ENCODE results near the gene FRMD4A. TPM values are rescaled to one million over a fixed set of nuclear protein-coding genes. Genes with fewer than 3 reads are reported as not detected.

Gene FRMD4A
- total and polyA plus RNA-seq, 10 of the 15 experiments (the other 5 are each of a cell fraction or from before 2014, with no cell fraction given) = 17.8 to 75.2 (median 39.1) TPM

DNA sequence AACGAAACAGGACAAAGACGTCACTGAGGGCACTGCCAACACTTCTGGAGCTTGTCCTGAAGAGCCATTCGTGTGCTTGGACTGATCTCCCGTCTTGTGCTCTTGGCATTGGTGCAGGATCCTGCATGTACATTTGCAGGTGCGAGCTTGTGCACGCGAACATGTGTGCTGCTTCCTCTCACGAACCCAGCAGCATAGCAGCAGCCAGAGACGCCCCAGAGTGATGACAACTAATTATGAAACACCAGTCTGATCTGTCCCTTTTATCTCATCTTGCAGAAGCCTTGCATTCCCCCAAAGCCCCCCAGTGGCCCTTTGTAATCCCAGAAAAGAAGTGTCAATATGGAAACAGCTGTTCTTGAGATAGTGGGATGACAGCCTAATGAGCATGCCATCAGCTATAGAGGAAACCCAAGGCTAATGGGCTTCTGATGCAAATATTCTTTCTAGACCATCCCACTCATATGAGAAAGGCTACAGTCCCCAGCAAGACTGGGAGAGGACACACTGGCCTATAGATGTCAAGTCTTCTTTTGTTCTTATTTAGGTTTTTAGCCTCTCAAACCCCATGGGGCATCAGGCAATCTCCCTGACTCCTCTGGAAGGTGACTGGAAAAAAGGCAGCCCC is 310.6 kb downstream of the FRMD4A start (continued):
- TF ChIP-seq ZNF207 (IDR thresholded peaks at IDR 0.05; ENCODE audit: borderline replicate concordance) (no peak), ATF7 (IDR thresholded peaks at IDR 0.05; ENCODE audit: low read depth) (0 out of 2 replicates have a peak, but pooled peaks have one; percentile 28), PML (IDR thresholded peaks at IDR 0.05; ENCODE audit: low read length) (no peak), LARP7 (IDR thresholded peaks at IDR 0.05) (no peak), RUNX3 (IDR thresholded peaks at IDR 0.05; ENCODE audit: low read length) (no peak), SRF (IDR thresholded peaks at IDR 0.05; ENCODE audit: low read depth in 2 of 2, low read length in 2 of 2) (no peak), STAT3 (IDR thresholded peaks at IDR 0.05; ENCODE audit: low read depth, low read length) (no peak), HDAC6 (IDR thresholded peaks at IDR 0.05; ENCODE audit: unreplicated experiment) (no peak), TCF12 (IDR thresholded peaks at IDR 0.05; ENCODE audit: low read depth, low read length) (peak; percentile 52; the same call in 1 of the 2 replicates), NFYB (IDR thresholded peaks at IDR 0.05; ENCODE audit: insufficient read depth, low read depth, low read length) (no peak), NFYA (IDR thresholded peaks at IDR 0.05; ENCODE audit: borderline replicate concordance, low read depth, low read length) (no peak), MEF2B (IDR thresholded peaks at IDR 0.05; ENCODE audit: partially characterized antibody, poor library complexity, severe bottlenecking) (no peak), ASH2L (IDR thresholded peaks at IDR 0.05; ENCODE audit: borderline replicate concordance, low read depth) (no peak), SMARCA5 (IDR thresholded peaks at IDR 0.05) (no peak), SUPT20H (IDR thresholded peaks at IDR 0.05; ENCODE audit: borderline replicate concordance, control insufficient read depth, low read depth, low read length) (no peak), SMAD1 (IDR thresholded peaks at IDR 0.05; ENCODE audit: low read depth, partially characterized antibody) (no peak)
- TF ChIP-seq, protein P1, sequence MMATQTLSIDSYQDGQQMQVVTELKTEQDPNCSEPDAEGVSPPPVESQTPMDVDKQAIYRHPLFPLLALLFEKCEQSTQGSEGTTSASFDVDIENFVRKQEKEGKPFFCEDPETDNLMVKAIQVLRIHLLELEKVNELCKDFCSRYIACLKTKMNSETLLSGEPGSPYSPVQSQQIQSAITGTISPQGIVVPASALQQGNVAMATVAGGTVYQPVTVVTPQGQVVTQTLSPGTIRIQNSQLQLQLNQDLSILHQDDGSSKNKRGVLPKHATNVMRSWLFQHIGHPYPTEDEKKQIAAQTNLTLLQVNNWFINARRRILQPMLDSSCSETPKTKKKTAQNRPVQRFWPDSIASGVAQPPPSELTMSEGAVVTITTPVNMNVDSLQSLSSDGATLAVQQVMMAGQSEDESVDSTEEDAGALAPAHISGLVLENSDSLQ (IDR thresholded peaks at IDR 0.05) = no peak
- TF ChIP-seq, protein P2, sequence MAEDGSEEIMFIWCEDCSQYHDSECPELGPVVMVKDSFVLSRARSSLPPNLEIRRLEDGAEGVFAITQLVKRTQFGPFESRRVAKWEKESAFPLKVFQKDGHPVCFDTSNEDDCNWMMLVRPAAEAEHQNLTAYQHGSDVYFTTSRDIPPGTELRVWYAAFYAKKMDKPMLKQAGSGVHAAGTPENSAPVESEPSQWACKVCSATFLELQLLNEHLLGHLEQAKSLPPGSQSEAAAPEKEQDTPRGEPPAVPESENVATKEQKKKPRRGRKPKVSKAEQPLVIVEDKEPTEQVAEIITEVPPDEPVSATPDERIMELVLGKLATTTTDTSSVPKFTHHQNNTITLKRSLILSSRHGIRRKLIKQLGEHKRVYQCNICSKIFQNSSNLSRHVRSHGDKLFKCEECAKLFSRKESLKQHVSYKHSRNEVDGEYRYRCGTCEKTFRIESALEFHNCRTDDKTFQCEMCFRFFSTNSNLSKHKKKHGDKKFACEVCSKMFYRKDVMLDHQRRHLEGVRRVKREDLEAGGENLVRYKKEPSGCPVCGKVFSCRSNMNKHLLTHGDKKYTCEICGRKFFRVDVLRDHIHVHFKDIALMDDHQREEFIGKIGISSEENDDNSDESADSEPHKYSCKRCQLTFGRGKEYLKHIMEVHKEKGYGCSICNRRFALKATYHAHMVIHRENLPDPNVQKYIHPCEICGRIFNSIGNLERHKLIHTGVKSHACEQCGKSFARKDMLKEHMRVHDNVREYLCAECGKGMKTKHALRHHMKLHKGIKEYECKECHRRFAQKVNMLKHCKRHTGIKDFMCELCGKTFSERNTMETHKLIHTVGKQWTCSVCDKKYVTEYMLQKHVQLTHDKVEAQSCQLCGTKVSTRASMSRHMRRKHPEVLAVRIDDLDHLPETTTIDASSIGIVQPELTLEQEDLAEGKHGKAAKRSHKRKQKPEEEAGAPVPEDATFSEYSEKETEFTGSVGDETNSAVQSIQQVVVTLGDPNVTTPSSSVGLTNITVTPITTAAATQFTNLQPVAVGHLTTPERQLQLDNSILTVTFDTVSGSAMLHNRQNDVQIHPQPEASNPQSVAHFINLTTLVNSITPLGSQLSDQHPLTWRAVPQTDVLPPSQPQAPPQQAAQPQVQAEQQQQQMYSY (CRISPR knock-in tag; IDR thresholded peaks at IDR 0.05) = no peak
- TF ChIP-seq, protein P3, sequence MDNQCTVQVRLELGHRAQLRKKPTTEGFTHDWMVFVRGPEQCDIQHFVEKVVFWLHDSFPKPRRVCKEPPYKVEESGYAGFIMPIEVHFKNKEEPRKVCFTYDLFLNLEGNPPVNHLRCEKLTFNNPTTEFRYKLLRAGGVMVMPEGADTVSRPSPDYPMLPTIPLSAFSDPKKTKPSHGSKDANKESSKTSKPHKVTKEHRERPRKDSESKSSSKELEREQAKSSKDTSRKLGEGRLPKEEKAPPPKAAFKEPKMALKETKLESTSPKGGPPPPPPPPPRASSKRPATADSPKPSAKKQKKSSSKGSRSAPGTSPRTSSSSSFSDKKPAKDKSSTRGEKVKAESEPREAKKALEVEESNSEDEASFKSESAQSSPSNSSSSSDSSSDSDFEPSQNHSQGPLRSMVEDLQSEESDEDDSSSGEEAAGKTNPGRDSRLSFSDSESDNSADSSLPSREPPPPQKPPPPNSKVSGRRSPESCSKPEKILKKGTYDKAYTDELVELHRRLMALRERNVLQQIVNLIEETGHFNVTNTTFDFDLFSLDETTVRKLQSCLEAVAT (IDR thresholded peaks at IDR 0.05) = peak; percentile 34; the same call in 1 of the 2 replicates
- TF ChIP-seq, protein P4, sequence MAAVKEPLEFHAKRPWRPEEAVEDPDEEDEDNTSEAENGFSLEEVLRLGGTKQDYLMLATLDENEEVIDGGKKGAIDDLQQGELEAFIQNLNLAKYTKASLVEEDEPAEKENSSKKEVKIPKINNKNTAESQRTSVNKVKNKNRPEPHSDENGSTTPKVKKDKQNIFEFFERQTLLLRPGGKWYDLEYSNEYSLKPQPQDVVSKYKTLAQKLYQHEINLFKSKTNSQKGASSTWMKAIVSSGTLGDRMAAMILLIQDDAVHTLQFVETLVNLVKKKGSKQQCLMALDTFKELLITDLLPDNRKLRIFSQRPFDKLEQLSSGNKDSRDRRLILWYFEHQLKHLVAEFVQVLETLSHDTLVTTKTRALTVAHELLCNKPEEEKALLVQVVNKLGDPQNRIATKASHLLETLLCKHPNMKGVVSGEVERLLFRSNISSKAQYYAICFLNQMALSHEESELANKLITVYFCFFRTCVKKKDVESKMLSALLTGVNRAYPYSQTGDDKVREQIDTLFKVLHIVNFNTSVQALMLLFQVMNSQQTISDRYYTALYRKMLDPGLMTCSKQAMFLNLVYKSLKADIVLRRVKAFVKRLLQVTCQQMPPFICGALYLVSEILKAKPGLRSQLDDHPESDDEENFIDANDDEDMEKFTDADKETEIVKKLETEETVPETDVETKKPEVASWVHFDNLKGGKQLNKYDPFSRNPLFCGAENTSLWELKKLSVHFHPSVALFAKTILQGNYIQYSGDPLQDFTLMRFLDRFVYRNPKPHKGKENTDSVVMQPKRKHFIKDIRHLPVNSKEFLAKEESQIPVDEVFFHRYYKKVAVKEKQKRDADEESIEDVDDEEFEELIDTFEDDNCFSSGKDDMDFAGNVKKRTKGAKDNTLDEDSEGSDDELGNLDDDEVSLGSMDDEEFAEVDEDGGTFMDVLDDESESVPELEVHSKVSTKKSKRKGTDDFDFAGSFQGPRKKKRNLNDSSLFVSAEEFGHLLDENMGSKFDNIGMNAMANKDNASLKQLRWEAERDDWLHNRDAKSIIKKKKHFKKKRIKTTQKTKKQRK (IDR thresholded peaks at IDR 0.05; ENCODE audit: low read depth, low read length) = no peak

Data from GM12878 (cell line).